NCI-H2227 (cell line): ENCODE data around the gene UBE2S.
A peak's percentile ranks its signal among the peaks of the same experiment; 100 is the strongest.

Source experiments
- DNase-seq: peaks from one replicate; lab custom pipeline; 2025; ENCODE audit not compliant: unreplicated experiment; lab: John Stamatoyannopoulos, UW

Gene UBE2S

DNA sequence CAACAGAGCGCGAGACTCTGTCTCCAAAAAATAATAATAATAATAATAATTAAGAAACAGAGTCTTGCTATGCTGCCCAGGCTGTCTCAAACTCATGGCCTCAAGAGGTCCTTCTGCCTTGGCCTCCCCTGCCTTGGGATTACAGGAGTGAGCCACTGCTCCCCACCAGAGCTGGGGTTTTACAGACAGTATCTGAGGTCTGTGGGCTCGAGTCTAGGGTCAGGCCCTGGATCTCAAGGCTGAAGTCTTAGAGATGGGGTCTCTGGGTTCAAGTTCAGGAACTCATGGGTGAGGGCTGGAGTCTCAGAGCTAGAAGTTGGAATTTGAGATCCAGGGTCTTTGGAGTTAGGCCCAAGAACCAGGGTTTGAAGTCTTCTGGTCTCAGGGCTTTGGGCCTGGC lies 40.8 kb downstream of the UBE2S start:
- no peak for DNase-seq

GRCh38 chr19:55365964-55366363 lies 41.6 kb downstream of the UBE2S start:
- DNase-seq = no peak

GRCh38 chr19:55365245-55365644 lies 42.3 kb downstream of the UBE2S start:
- no peak for DNase-seq

GRCh38 chr19:55362990-55363716 lies 44.4 kb downstream of the UBE2S start, which contains the start of gene GARIN5B:
Gene GARIN5B (minus strand): TSS chr19:55363260. CDS start chr19:55363066, 194 bp downstream.
- no peak for DNase-seq

DNA sequence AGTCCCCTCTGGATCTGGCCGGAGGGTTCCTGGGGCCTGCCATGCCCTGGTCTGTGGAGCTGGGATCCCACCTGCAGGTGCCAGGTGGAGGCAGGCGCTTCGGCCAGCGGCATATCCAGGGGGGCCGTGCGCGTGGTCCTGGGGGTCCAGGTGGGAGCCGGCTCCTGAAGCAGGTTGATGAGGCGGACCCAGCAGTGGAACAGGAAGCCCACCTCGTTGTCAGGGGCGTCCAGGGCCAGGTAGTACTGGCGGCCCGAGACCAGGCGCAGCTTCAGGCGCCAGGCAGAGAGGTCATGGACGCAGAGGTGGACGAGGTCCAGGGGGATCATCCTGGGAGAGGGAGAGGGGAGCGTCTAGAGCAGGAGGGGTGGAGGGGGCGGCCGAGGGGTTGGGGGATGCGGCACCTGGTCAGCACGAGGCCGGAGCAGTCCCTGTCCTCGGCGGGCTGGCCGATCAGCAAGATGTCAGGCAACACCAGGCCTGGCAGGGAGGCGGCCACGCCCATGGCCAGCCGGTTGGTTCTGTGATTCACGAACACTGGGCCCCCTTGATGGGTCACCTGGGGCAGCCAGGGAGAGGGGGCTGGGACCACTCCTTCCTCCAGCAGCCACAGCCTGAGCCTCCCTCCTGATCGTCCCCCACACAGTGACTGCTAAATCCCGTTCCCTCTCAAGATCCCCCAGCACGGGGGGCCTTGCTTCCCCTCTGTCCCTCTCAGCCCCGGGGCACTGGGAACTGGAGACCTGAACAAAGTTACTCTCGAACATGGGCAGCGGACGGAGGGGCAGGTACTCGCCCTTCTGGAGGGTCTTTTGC lies 45.2 kb downstream of the UBE2S start:
- no peak for DNase-seq

DNA sequence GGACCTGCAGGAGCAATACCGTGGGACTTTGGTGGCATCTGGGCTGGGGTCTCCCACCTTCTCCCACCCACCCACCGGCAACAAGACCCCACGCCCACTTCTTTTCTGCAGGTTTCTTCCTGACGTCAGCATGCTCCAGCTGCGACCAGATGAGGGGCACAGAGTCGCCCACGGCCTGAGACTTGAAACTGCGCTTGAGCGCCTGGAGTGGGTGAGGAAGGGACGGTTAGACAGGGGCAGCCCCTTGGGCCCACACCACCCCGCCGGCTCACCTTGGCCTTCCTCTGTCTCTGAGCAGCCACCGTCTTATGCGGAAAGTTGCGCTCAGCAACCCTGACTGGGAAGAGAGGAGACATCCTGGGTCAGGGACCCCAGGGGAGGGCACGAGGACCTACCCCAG lies 46.7 kb downstream of the UBE2S start:
- no peak for DNase-seq

DNA sequence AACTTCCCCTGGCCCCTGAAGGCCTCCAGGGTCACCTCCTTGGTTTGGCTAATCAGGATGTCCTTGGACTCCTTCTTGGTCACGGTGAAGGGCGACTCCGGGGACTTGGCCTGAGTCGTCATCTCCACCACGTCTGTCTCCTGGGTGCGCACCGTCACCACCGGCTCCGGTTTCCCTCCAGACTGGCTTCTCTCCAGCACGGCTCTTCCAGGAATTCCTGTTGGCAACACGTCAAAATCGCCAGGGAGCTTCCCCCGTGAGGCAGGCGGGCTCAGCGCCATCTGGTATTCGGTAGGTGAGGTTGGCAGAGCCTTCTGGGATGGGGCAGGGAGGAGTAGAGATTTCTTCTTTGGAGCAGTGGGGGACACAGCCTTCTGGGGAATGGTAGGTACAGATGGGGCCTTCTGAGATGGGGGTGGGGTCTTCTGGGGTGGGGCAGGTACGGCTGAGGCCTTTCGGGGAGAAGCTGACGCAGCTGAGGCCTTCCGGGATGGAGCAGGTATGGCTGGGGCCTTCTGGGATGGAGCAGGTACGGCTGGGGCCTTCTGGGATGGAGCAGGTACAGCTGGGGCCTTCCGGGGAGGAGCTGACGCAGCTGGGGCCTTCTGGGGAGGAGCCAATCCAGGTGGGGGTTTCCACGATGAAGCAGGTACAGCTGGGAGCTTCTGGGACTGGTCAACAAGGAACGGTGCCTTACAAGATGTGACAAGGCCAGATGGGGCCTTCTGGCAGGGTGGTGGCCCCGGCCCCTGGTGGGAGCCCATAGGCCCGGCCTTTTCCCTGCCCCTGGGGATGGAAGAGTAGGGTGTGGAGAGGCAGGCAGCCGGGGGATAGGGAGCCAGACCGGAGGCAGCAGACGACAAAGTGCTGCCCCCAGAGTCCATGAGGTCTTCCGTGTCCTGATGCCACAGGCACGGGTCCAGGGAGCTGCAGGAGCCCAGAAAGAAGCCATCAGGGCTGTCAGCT lies 48.4 kb downstream of the UBE2S start:
- DNase-seq = no peak

DNA sequence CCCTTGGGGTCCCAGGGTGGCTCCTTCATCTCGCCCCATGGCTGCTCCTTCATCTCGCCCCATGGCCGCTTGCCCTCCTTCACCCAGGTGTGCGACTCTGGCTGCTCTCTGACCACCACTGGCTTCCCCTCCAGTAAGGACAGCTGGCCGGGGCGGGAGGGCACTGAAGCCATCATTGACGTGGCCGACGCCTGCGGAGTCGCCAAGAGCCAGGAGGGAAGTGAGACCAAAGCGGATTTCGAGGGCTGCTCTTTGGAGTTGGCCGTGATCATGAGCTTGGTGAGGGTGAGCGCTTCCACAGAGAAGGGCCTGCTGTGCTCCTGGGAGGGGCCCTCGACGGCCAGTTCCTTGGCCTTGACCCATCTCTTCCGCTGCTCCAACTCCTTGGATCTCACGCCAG lies 49.1 kb downstream of the UBE2S start:
- DNase-seq = no peak

- no peak for DNase-seq
Measured at GRCh38 chr19:55355213-55355821, 52.3 kb downstream of the UBE2S start.

DNA sequence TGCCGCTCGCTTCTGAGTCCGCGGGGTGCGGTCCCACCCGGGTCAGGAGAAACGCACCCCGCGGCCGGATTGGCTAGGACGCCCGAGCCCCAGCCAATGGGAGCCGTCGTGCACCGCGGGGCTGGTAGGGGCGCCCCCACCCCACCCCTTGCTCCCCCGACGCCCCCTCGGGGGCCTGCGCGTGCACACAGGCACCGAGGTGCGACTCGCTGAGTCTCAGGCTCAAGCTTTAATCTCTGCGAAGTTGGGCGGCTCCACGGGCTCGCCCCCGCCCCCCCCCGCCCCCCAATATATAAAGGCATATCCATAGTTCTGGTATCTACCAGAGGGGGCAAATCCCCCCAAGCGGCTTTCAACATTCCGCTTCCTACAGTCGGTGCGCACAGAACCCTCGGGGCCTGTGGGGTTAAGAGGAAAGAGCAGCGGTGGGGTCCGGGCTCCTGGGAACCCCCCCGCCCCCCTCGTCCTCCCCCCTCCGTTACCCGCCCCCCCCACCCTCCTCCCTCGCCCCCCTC lies 52.8 kb downstream of the UBE2S start, which contains the start of gene COX6B2:
Gene COX6B2 (minus strand): TSS at position 22 of the 515 bp plus-strand sequence. CDS start 198 bp downstream, outside the sequence.
- DNase-seq = no peak

DNA sequence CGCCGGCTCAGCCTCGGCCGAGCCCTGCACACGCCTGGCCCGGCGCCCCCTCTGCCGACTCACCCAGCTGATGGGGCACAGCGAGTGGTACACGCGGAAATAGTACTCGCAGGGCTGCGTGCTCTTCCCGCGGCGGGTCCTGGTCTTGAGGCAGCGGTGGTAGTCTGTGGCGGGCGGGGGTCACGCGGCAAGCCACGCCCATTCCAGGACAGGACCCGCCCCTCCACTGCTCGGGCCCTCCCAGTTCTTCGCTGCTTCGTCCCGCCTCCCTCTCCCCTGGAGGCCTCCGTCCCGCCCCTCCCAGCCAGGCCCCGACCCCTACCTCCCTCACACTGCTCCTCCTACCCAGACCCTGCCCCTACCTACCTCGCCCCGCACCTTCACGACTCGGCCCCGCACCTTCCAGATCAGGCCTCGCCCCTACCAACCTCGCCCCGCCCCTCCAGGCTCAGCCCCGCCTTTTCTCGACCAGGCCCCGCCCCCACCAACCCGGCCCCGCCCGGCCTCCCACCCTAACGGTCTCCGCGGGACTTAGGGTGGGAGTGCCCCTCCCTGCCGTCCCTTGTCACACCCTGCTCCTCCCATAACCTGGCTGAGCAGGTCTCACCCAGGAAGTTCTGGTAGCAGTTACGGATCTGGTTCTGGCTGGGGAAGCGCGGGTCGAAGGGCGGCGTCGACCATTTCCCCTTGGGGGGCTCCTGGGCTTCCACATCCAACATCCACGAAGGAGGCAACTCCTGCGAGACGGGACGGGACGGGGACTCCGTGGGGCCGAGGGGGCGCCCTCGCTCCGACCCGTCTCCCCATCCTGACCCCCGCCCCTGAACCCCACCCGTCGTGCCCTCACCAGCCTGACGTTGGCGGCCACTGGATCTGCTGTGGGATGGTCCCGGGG lies 53.5 kb downstream of the UBE2S start:
- peak; percentile 88 for DNase-seq

DNA sequence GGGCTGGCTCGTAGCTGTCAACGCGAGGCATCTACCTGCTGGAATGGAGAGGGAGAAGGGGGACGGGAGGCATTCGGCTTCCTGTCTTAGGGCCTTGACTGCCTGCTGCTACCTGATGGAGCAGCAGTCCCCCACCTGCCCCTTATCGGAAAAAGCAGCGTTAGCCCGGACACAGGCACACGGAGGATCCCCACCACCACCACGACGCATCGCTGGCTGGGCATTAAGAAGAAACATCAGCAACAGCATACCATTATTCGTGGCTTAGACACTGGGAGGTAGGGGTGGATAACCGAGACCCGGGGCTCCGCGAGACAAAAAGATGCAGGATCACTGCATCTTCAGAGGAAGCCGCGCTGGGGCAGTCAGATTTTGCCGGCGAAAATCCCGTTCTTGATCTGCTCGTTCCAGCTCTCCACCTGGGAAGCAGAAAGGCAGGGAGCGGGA lies 54.2 kb downstream of the UBE2S start:
- no peak for DNase-seq

DNA sequence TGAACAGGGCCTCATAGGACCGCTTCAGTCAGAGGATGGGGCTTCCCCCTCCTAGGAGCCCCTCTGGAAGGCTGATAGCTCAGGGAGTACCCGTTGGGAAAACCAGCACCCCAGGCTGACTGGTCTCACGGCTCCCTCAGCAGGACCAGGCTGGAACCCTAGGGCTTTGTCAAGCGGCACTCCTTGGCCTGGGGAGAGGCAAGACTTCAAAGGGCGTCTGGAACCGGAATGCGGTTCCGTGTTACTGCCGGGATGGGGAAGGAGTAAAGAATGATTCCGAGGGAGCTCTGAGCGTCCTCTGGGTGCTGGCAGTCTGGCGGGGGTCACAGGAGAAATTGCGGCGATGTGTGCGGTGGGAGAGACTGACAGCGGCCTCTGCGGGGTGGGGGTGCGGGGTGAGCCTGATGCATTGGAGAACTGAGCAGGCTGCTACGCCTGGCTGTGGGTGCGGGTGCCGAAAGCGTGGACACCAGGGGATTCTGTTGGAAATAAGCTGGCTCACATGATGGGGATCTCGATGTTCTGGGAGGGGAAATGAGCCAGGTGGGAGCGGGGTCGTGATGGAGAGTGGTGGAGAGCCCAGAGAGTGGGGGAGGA lies 54.9 kb downstream of the UBE2S start:
- DNase-seq = no peak

DNA sequence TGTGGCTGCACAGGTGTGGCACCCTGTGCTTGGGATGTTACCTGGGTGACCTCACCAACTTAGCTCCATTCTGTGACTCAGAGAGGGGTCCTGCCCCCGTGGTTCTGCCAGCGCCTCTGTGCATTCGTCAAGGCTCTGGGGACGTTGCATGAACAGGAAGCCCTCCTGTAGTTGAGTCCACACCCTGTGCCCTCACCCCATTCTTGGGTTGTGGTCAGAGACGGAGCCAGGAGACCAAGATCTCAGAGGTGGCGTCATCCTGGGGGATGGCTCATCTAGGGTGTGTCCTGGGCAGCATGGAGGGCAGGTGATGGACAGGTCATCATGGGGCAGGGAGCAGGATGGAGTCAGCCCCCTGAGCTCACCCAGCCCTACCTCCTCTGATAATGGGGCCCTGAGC lies 55.5 kb downstream of the UBE2S start:
- DNase-seq = no peak

DNA sequence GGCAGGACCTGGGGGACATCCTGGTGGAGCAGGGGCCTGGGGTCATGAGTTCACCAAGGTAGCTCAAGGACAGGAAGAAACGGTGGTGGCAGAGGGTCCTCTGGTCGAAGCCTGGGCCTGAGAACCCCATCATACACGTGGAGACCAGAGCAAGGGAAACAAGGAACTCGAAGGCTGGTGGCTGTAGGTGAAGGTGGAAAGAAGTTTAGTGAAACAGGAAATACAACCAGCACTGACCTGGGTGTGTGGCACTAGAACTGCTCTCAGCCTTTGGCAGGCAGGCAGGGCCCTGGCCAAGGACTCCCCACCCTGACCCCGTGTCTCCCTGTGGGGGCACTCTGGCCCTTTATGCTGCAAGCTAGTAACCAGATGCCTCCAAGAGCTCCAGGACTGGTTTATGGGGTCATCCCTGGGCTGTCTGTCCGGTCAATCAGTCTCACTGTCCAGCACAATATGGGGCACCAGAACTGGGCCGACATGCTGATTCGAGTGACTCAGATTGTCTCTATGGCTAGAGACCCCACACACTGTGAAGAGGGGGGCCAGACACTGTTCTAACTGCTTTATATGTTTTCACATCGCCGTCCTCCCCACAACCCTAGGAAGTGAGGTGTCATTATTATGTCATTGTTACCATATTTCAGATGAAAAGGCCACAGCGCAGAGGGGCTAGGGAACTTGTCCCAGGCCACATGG lies 56.8 kb downstream of the UBE2S start:
- DNase-seq = no peak
